Dermis microvascular lymphatic vessel endothelial cell (primary cell): ENCODE results near the gene STX2. TPM values are rescaled to one million over a fixed set of nuclear protein-coding genes. Genes with fewer than 3 reads are reported as not detected.

Experiments used
- total RNA-seq: library from RNA; depleted of rRNA; stranded (reverse); fragments of >200 nt; gene quantifications from 2 replicates; pipeline ENCODE4 v1.2.1, GENCODE V29; 2014

The STX2 gene
- total RNA-seq, 1 donor from 2014 or later, result 22.9 TPM

Other genes with a start within 250 kb of the STX2 start
- not detected in 2 replicates for gene RIMBP2, start 123.0 kb downstream of the STX2 start, total RNA-seq
- gene RAN, start 32.8 kb upstream of the STX2 start, total RNA-seq, result 567 and 705 TPM in 2 replicates
- gene ADGRD1, start 114.7 kb upstream of the STX2 start, total RNA-seq, result 0.25 and 0.26 TPM in 2 replicates